HG03354 (cell line): Measurements from ENCODE around the gene RGS11.

ENCODE experiments used
- ATAC-seq: cut with Tn5 transposase; IDR thresholded peaks from one replicate; pipeline ENCODE4 v1.9.1; 2021; ENCODE audit warnings: mild to moderate bottlenecking; ENCODE audit not compliant: unreplicated experiment, poor library complexity, severe bottlenecking

The RGS11 gene

GRCh38 chr16:275786-276232 is at the start of gene RGS11:
Gene RGS11 (minus strand): TSS chr16:275944. CDS start chr16:275911, 33 bp downstream.
- ATAC-seq, result no peak

DNA sequence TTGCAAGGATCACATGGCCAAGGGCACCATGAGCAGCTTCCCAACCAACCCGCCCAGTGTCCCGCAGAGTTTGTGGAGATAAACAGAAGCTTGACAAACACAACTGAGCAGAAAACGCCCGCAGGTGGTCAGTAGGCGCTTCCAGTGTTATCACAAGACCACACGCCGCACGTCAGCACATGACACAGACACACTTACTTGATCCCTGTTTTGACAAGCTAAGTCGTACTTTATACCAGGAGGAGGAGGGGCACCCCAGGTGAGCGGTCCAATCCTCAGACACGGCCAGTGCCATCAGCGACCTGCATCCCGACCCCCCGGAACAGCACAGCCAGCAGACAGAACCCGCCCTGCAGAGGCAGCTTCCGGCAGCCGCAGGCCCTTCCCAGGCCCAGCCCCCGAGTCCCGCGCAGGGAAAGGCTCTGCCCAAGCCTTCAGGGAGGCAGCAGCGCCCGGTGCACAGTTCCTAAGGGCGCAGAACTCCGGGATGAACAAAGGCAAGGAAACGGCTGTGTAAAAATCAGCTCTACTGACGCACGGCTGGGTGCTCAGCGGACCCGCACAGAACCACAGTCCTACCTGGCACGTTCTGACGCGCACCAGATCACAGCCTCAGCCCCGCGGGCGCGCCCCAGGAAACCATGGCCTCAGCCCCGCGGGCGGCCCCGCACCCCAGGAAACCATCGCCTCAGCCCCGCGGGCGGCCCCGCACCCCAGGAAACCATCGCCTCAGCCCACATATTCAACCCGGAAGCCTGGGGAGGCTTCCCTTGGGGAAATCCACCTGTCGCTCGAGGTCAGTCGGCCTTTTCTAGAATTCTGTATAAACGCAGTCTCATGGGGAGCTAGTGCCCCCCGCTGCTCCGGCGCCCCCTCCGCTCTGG is 48.9 kb upstream of the RGS11 start:
- no peak for ATAC-seq

DNA sequence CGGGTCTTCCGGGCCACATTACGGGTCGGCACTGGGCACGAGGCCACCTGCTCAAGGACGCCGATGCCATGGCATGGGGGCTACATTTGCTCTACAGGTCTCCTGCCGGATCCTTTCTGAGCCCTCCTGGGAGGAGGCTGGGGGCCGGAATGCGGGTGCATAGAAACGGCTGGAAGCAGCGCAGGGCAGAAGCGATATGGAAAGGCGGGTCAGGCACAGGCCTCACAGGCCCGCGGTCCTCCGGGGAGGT is 48.4 kb upstream of the RGS11 start:
- no peak for ATAC-seq

DNA sequence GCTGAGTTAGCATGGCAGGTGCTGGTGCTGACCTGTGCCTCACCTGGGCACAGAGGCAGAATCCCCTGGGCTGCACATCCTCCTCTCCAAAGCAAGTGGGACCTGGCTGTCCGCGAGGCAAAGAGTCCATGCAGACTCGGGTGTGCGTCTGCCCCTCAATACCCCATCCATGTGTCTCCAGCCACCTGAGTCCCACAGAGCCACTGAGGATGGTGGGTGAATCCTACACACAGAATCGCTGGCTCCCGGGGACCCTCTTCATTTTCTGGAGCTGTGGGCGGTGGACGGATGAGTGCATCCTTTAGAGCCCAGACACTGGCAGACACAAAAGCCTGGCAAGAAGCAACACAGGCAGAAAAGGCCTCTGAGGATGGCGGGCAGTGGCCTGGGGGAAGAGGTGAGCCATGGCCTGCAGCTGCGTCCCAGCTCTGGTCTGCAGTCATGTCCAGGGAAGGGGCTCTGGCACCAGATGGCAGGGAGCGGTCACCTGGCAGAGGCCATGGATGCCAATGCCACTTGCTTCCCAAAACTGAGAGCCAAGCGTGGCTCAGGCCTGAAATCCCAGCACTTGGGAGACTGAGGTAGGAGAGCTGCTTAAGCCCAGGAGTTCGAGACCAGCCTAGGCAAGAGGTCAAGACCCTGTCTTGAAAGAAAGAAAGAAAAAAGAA is 46.9 kb upstream of the RGS11 start:
- no peak for ATAC-seq

- ATAC-seq, result no peak
Measured at GRCh38 chr16:321532-321931, 45.8 kb upstream of the RGS11 start.

DNA sequence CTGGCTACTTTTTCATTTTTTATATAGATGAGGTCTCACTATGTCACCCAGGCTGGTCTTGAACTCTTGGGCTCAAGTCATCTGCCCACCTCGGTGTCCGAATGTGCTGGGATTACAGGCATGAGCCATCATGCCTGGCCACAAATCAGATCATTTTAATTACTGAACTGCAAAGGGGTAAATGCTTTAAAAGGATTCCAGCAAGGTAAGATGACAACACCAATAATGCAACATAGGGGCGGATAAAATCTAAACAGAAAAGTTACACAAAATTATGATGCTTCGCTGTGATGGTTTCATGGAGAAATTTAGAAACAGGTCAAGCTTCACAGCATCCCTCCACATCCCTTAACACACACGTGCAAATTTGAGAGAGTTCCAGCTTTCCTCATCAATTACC is 44.5 kb upstream of the RGS11 start:
- ATAC-seq, result no peak

- no peak for ATAC-seq
Measured at GRCh38 chr16:318628-319027, 42.9 kb upstream of the RGS11 start.

- ATAC-seq, result no peak
Measured at GRCh38 chr16:317583-317982, 41.8 kb upstream of the RGS11 start.

DNA sequence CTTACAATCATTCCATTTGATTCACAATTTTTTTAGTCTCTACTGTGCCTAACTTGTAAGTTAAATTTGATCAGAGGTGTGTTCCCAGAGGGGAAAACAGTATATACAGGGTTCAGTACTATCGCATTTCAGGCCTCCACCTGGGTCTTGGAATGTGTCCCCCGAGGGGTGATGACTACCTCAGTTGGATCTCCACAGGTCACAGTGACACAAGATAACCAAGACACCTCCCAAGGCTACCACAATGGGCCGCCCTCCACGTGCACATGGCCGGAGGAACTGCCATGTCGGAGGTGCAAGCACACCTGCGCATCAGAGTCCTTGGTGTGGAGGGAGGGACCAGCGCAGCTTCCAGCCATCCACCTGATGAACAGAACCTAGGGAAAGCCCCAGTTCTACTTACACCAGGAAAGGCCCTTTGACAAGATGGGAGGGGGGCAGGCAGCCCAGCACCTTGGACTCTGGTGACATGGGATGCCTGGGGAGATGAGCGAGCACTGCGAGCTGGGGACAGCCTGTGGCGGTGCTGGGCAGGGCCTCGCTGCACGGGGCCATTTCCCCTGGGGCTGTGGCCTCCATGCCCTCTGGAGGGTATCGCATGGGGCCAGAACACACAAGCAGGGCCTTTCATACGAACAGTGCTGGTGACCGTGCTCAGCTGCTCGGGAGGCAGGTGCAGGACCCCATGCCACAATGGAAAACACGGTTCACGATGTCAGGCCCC is 41.2 kb upstream of the RGS11 start:
- ATAC-seq, result no peak

- no peak for ATAC-seq
Measured at GRCh38 chr16:314795-315299, 39.1 kb upstream of the RGS11 start.

DNA sequence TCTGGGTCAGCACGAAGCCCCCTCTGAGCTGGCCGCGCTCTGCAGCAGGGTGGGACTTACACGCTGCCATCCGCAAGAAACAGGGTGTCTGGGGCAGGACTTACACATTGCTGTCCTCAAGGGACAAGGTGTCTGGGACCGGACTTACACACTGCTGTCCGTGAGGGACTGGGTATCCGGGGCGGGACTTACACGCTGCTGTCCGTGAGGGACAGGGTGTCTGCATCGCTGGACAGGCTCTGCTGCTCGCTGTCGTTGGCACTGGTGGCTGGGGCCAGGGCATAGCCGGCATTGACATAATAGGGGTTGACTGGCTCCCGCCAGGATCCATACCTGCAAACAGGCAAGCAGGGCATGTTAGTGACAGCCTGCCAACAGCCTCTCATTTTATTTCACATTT is 38.6 kb upstream of the RGS11 start:
- ATAC-seq, result no peak

DNA sequence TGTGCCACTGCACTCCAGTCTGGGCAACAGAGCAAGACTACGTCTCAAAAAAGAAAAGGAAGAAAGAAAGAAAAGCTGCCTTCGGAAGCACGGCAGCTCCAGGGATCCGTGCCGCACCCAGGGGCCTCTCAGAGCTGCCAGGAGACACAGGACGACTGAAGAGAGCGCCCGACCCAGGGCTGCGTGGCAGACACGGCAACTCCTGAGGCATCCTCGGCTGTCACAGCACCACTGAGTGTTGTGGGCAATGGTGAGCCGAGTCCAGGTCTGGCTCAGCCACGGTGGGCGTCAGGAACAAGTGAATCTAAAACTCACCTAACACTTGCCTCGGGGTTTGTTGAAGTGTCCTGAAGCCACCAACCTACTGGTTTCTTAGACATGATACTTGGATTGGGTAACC is 36.0 kb upstream of the RGS11 start:
- no peak for ATAC-seq

GRCh38 chr16:309476-309875 is 33.7 kb upstream of the RGS11 start:
- no peak for ATAC-seq

GRCh38 chr16:307691-308312 is 32.1 kb upstream of the RGS11 start:
- ATAC-seq, result no peak

DNA sequence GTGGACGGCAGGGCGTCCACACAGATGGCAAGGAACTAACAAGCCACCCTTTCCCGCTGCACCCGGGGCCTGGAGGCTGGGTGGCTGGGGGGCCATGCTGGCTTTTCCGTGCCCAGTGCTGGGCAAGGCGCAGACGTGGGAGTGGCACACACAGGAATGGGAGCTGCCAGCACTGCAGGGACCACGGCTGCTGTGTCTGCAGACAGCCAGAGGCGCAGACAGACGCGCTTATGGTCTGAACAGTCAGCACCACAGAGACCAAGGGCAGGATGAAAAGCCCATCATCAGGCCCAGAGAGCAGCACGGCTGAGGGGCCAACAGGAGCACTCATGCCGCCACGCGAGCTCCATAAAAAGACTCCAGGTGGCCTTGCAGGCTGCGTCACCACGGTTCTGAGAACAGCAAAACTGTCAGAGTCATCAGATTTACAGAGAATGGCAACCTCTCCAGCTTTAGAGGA is 31.2 kb upstream of the RGS11 start:
- ATAC-seq, result no peak

DNA sequence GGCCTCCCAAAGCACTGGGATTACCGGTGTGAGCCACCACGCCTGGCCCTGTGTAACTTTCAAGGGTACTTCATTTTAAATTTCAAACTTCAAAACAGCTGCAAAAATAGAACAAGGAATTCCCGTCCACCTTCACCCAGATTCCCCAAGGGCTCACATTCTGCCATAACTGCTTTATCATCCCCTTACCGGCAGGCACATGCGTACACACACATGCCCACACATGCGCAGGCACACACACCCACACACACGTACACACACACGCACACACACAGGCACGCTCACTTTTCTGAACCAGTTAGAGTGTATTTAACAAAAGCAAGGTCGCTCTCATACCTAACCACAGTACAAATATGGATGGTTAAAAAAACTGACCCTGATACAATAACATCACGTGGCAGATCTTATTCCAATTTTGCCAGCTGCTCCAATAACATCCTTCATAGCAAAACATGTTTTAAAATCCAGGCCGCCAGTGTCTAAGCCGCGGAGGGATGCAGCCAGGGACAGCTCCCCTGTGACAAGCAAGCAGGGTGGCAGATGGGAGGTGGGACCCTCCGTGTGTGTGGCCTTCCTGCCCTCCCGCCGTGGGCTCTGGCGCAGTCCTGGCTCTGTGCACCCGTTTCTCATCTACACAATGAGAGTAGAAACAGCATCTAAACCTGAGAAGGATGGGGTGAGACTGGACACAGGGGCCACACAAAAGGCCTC is 30.3 kb upstream of the RGS11 start:
- ATAC-seq, result no peak

GRCh38 chr16:303760-304505 is 28.2 kb upstream of the RGS11 start:
- no peak for ATAC-seq

DNA sequence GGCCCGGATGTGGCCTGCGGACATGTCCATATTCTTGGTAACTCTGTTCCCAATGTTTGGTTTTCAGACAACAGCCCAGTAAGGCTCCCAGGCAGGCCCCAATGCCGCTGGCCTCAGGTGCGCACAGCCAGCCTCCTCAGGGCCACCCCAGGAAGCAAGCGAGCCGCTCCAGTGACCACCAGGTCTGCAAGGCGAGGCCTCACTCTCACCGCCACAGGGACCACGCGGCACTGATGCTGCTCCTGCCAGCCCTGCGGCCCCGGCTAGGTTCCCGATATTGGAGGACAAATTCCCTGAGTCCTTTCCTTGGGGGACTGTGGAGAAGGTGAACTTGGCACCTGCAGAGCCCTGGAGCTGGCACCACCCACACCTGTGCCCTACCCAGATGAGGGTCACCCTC is 26.2 kb upstream of the RGS11 start:
- no peak for ATAC-seq

GRCh38 chr16:301235-301634 is 25.5 kb upstream of the RGS11 start:
- no peak for ATAC-seq
